Esophagus mucosa (tissue), 1 donor: ENCODE data around the gene HAND2. TPM values are rescaled to one million over a fixed set of nuclear protein-coding genes. Genes with fewer than 3 reads are reported as not detected.
A peak's percentile ranks its signal among the peaks of the same experiment; 100 is the strongest.

Source experiments
- ATAC-seq: fragments of 200-7000 bp; cut with Tn5 transposase; one replicate; pipeline ENCODE4 v1.9.1; 2020
- total RNA-seq: library from RNA; stranded (reverse); gene quantifications from one replicate; pipeline ENCODE4 v1.2.4, GENCODE V29; 2023
- donor health status: DM: yes; HTN: yes; CAD: no.

Gene HAND2
- total RNA-seq, 1 donor from 2014 or later = 0.08 TPM

GRCh38 chr4:173500841-173501591 is 29.0 kb downstream of the HAND2 start:
- no peak for ATAC-seq

GRCh38 chr4:173499658-173500535 is 30.1 kb downstream of the HAND2 start:
- ATAC-seq = no peak

- no peak for ATAC-seq
Measured at GRCh38 chr4:173498771-173499170, 31.3 kb downstream of the HAND2 start.

- ATAC-seq = no peak
Measured at GRCh38 chr4:173498023-173498422, 32.0 kb downstream of the HAND2 start.

- peak; percentile 89 for ATAC-seq
Measured at GRCh38 chr4:173494013-173494970, 35.7 kb downstream of the HAND2 start.

- no peak for ATAC-seq
Measured at GRCh38 chr4:173493041-173493440, 37.0 kb downstream of the HAND2 start.

- no peak for ATAC-seq
Measured at GRCh38 chr4:173492315-173492714, 37.7 kb downstream of the HAND2 start.

- no peak for ATAC-seq
Measured at GRCh38 chr4:173490817-173491528, 39.1 kb downstream of the HAND2 start.

GRCh38 chr4:173490256-173490655 is 39.8 kb downstream of the HAND2 start:
- ATAC-seq = no peak

GRCh38 chr4:173489514-173489913 is 40.5 kb downstream of the HAND2 start:
- ATAC-seq = no peak

GRCh38 chr4:173488656-173489055 is 41.4 kb downstream of the HAND2 start:
- no peak for ATAC-seq

GRCh38 chr4:173488074-173488473 is 42.0 kb downstream of the HAND2 start:
- no peak for ATAC-seq

- no peak for ATAC-seq
Measured at GRCh38 chr4:173486714-173487392, 43.2 kb downstream of the HAND2 start.

GRCh38 chr4:173485164-173485563 is 44.9 kb downstream of the HAND2 start:
- ATAC-seq = no peak

GRCh38 chr4:173482330-173482931 is 47.6 kb downstream of the HAND2 start:
- no peak for ATAC-seq

- no peak for ATAC-seq
Measured at GRCh38 chr4:173478913-173479283, 51.1 kb downstream of the HAND2 start.

GRCh38 chr4:173478201-173478912 is 51.7 kb downstream of the HAND2 start:
- ATAC-seq = no peak

- ATAC-seq = no peak
Measured at GRCh38 chr4:173477016-173477415, 53.0 kb downstream of the HAND2 start.
